Liver (tissue), 9 donors: ENCODE measurements around the gene CYP4F11. TPM values are rescaled to one million over a fixed set of nuclear protein-coding genes. Genes with fewer than 3 reads are reported as not detected.

Source experiments
- DNase-seq: peaks from one replicate; pipeline ENCODE4 v3.0.0-alpha.2; 2017; ENCODE audit warnings: low spot score
- H3K27ac ChIP-seq, 2 donors: one replicate each; pipeline ENCODE4 v1.7.0; 2013; ENCODE audit warnings: inconsistent platforms in 2 of 2, low read length in 2 of 2, control low read depth in 1 of 2, low read depth in 1 of 2, mild to moderate bottlenecking in 1 of 2
- H3K27me3 ChIP-seq, 4 donors: one replicate each; pipeline versions ENCODE4 v1.6.1 to v1.7.0; 2013; ENCODE audit warnings: low read length in 3 of 4, inconsistent platforms in 1 of 4, mild to moderate bottlenecking in 1 of 4, moderate library complexity in 1 of 4; ENCODE audit not compliant: control insufficient read depth in 4 of 4, insufficient read depth in 4 of 4
- H3K36me3 ChIP-seq, 4 donors: one replicate each; pipeline versions ENCODE4 v1.6.1 to v1.7.0; 2013; ENCODE audit warnings: low read length in 3 of 4, mild to moderate bottlenecking in 3 of 4, low read depth in 1 of 4, moderate library complexity in 1 of 4; ENCODE audit not compliant: control insufficient read depth in 4 of 4, insufficient read depth in 3 of 4
- H3K4me1 ChIP-seq, 4 donors: one replicate each; pipeline versions ENCODE4 v1.6.1 to v1.7.0; 2013; ENCODE audit warnings: low read length in 3 of 4, mild to moderate bottlenecking in 3 of 4, moderate library complexity in 1 of 4; ENCODE audit not compliant: control insufficient read depth in 4 of 4, insufficient read depth in 4 of 4
- H3K4me3 ChIP-seq, 3 donors: one replicate each; pipeline versions ENCODE4 v1.6.1 to v1.7.0; 2013; ENCODE audit warnings: low read length in 3 of 3, control low read depth in 1 of 3, low read depth in 1 of 3, mild to moderate bottlenecking in 1 of 3
- H3K9ac ChIP-seq, 2 donors: one replicate each; pipeline ENCODE4 v1.7.0; 2013; ENCODE audit warnings: low read length in 2 of 2, mild to moderate bottlenecking in 2 of 2, moderate library complexity in 2 of 2, control low read depth in 1 of 2, low read depth in 1 of 2
- H3K9me3 ChIP-seq, 4 donors: one replicate each; pipeline versions ENCODE4 v1.6.1 to v1.7.0; 2013; ENCODE audit warnings: low read length in 3 of 4; ENCODE audit not compliant: control insufficient read depth in 4 of 4
- CTCF ChIP-seq: fragments of 150-350 bp; IDR thresholded peaks from 2 replicates; pipeline ENCODE4 v1.5.1; 2017; ENCODE audit warnings: improper control_type of control experiment, low read depth, low read length; ENCODE audit not compliant: missing input control
- FOXA1 ChIP-seq: IDR thresholded peaks from 2 replicates; pipeline ENCODE4 v1.6.1; 2016; ENCODE audit warnings: antibody characterized with exemption
- FOXA2 ChIP-seq: IDR thresholded peaks from 2 replicates; pipeline ENCODE4 v1.6.1; 2016; ENCODE audit warnings: antibody characterized with exemption
- GABPA ChIP-seq, 2 donors: IDR thresholded peaks in 1 of 2; conservative IDR thresholded peaks in 1 of 2; 2 replicates each; pipeline ENCODE4 v1.6.1; 2016; ENCODE audit warnings: antibody characterized with exemption in 2 of 2, mild to moderate bottlenecking in 1 of 2, moderate library complexity in 1 of 2
- HNF4A ChIP-seq, 2 donors: conservative IDR thresholded peaks; 2 replicates each; pipeline ENCODE4 v1.6.1; 2016; ENCODE audit warnings: antibody characterized with exemption in 2 of 2, mild to moderate bottlenecking in 2 of 2
- HNF4G ChIP-seq: IDR thresholded peaks from 2 replicates; pipeline ENCODE4 v1.6.1; 2016; ENCODE audit warnings: antibody characterized with exemption
- NR2F2 ChIP-seq: IDR thresholded peaks from 2 replicates; pipeline ENCODE4 v1.6.1; 2016; ENCODE audit warnings: antibody characterized with exemption
- RAD21 ChIP-seq, 2 donors: IDR thresholded peaks; 2 replicates each; pipeline ENCODE4 v1.6.1; 2016; ENCODE audit warnings: antibody characterized with exemption in 2 of 2, mild to moderate bottlenecking in 2 of 2
- SP1 ChIP-seq: IDR thresholded peaks from 2 replicates; pipeline ENCODE4 v1.6.1; 2018; ENCODE audit warnings: antibody characterized with exemption, mild to moderate bottlenecking
- TAF1 ChIP-seq: conservative IDR thresholded peaks from 2 replicates; pipeline ENCODE4 v1.6.1; 2016; ENCODE audit warnings: antibody characterized with exemption, mild to moderate bottlenecking
- WGBS: extraction: QIAGEN DNeasy Blood & Tissue Kit; methylation state at CpG from one replicate; pipeline ENCODE4 v1.1.7; 2013; 5-methylcytosine and 5-hydroxymethylcytosine counted together
- polyA plus RNA-seq, 2 donors: library from polyadenylated mRNA; stranded (reverse) in 1 of 2; unstranded in 1 of 2; fragments of 200-250 nt in 1 of 2; fragments of >200 nt in 1 of 2; fragmentation: Nextera tagmentation in 1 of 2; extraction: Ambion mirVana in 1 of 2; gene quantifications; one replicate each; pipeline versions ENCODE4 v1.2.1 to v1.2.3, GENCODE V29; 2013 to 2015
- total RNA-seq, 2 donors: library from RNA; depleted of rRNA; stranded (reverse); fragments of >200 nt; gene quantifications; one replicate each; pipeline ENCODE4 v1.2.3, GENCODE V29; 2014
- TF ChIP-seq, protein P1 (sequence below): IDR thresholded peaks from 2 replicates; pipeline ENCODE4 v1.6.1; 2016; ENCODE audit warnings: antibody characterized with exemption
- TF ChIP-seq, protein P2 (sequence below): IDR thresholded peaks from 2 replicates; pipeline ENCODE4 v1.6.1; 2016; ENCODE audit warnings: antibody characterized with exemption
- TF ChIP-seq, protein P3 (sequence below): IDR thresholded peaks from 2 replicates; pipeline ENCODE4 v1.6.1; 2016; ENCODE audit warnings: antibody characterized with exemption, mild to moderate bottlenecking
- donor health status: healthy.
- donor health status: healthy.
- donor health status: healthy.
- donor health status: healthy.
- donor health status: healthy.

Gene CYP4F11
- total and polyA plus RNA-seq, 4 donors = 2.1 to 77.4 (median 32.3) TPM

- DNase-seq = no peak
- TF ChIP-seq, protein P1, sequence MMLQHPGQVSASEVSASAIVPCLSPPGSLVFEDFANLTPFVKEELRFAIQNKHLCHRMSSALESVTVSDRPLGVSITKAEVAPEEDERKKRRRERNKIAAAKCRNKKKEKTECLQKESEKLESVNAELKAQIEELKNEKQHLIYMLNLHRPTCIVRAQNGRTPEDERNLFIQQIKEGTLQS = no peak
- TF ChIP-seq CTCF (no peak), HNF4G (no peak), HNF4A (conservative IDR thresholded peaks at IDR 0.05) (no peak), FOXA2 (no peak), FOXA1 (no peak), NR2F2 (no peak), GABPA (IDR thresholded peaks at IDR 0.05 in 1 of 2, conservative IDR thresholded peaks at IDR 0.05 in 1 of 2) (no peak), TAF1 (no peak), SP1 (no peak), RAD21 (IDR thresholded peaks at IDR 0.05) (no peak)
- TF ChIP-seq, protein P2, sequence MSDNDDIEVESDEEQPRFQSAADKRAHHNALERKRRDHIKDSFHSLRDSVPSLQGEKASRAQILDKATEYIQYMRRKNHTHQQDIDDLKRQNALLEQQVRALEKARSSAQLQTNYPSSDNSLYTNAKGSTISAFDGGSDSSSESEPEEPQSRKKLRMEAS = no peak
- TF ChIP-seq, protein P3, sequence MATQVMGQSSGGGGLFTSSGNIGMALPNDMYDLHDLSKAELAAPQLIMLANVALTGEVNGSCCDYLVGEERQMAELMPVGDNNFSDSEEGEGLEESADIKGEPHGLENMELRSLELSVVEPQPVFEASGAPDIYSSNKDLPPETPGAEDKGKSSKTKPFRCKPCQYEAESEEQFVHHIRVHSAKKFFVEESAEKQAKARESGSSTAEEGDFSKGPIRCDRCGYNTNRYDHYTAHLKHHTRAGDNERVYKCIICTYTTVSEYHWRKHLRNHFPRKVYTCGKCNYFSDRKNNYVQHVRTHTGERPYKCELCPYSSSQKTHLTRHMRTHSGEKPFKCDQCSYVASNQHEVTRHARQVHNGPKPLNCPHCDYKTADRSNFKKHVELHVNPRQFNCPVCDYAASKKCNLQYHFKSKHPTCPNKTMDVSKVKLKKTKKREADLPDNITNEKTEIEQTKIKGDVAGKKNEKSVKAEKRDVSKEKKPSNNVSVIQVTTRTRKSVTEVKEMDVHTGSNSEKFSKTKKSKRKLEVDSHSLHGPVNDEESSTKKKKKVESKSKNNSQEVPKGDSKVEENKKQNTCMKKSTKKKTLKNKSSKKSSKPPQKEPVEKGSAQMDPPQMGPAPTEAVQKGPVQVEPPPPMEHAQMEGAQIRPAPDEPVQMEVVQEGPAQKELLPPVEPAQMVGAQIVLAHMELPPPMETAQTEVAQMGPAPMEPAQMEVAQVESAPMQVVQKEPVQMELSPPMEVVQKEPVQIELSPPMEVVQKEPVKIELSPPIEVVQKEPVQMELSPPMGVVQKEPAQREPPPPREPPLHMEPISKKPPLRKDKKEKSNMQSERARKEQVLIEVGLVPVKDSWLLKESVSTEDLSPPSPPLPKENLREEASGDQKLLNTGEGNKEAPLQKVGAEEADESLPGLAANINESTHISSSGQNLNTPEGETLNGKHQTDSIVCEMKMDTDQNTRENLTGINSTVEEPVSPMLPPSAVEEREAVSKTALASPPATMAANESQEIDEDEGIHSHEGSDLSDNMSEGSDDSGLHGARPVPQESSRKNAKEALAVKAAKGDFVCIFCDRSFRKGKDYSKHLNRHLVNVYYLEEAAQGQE = no peak
- Histone ChIP-seq H3K4me3 (no peak overlapping the region), H3K36me3 (peaks cover 0 to 4% (median 2%) of the 10 kb centered on the region in 4 donors), H3K4me1 (peaks cover 9 to 51% (median 20%) of the 10 kb centered on the region in 4 donors), H3K27me3 (no peaks in the 10 kb centered on the region), H3K9ac (no peak overlapping the region), H3K27ac (no peak overlapping the region), H3K9me3 (no peaks in the 10 kb centered on the region)
- 90% methylated on average over 4 of the region's 4 CpGs for WGBS
Observed at GRCh38 chr19:15895876-15896430, 38.4 kb downstream of the CYP4F11 start.

GRCh38 chr19:15894359-15894758 is 40.0 kb downstream of the CYP4F11 start:
- Histone ChIP-seq H3K4me1 (peaks cover 9 to 51% (median 20%) of the 10 kb centered on the region in 4 donors), H3K27me3 (no peaks in the 10 kb centered on the region), H3K27ac (no peak overlapping the region), H3K4me3 (no peak overlapping the region), H3K9me3 (no peaks in the 10 kb centered on the region), H3K36me3 (peaks cover 0 to 14% (median 2%) of the 10 kb centered on the region in 4 donors), H3K9ac (no peak overlapping the region)
- DNase-seq = no peak
- WGBS = 88% methylated on average over 2 of the region's 2 CpGs
- no peak for TF ChIP-seq FOXA2
- TF ChIP-seq FOXA1 = no peak
- TF ChIP-seq, protein P3 = no peak
